GM21423 (cell line): ENCODE measurements around the gene TBC1D9B.

Source experiments
- ATAC-seq: cut with Tn5 transposase; IDR thresholded peaks from one replicate; pipeline ENCODE4 v1.9.1; 2021; ENCODE audit warnings: mild to moderate bottlenecking, moderate library complexity; ENCODE audit not compliant: unreplicated experiment

Gene TBC1D9B

DNA sequence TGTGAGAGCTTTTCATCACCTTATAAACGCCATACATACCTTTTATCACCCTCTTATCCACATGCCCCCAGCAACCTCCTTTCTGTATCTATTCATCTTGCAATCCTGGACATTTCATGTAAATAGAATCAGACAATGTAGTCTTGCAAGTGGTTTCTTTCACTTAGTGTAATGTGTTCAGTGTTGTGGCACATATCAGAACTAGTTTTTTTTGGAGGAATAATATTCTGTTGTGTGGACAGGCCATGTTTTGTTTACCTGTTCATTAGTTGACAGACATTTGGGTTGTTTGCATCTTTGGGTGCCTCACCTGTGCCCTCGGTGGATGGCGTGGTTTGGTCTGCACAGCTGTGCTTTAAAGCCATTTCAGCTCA is 85.7 kb downstream of the TBC1D9B start:
- no peak for ATAC-seq

DNA sequence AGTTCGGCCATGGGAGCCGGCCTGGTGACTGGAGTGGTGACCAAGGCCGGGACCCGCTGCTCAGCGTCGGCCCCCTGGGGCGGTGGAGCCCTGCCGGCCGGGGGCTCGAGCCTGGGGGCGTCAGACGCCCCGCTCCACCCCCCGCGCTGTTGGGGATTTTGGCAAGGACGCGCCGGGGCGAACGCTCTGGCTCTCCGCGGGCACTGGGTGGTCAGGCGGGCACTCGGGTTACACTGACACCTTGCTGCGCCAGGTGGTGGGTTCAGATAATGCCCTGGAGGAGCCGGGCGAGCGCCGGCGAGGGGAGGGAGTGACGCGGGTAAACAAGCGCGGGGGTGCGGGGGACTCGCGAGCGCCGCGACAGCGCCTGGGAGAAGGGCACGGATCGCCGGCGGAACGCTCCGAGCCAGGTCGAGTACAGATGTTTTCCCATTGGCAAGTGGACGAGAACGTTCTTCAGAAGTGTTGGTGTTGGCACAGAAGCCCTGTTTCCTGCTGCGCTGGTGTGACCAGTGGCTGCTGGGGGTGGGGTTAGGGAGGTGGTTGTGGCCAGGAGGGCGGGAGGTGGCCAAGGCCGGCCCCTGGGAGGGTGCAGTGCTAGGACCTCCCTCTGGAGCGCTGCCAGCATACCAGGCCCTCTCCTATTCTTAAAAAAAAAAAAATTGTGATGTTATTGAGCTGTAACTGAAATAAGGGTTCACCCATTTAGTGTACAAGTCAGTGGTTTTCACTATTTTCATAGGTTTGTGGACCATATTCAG is 86.2 kb downstream of the TBC1D9B start:
- ATAC-seq: peak; percentile 38

DNA sequence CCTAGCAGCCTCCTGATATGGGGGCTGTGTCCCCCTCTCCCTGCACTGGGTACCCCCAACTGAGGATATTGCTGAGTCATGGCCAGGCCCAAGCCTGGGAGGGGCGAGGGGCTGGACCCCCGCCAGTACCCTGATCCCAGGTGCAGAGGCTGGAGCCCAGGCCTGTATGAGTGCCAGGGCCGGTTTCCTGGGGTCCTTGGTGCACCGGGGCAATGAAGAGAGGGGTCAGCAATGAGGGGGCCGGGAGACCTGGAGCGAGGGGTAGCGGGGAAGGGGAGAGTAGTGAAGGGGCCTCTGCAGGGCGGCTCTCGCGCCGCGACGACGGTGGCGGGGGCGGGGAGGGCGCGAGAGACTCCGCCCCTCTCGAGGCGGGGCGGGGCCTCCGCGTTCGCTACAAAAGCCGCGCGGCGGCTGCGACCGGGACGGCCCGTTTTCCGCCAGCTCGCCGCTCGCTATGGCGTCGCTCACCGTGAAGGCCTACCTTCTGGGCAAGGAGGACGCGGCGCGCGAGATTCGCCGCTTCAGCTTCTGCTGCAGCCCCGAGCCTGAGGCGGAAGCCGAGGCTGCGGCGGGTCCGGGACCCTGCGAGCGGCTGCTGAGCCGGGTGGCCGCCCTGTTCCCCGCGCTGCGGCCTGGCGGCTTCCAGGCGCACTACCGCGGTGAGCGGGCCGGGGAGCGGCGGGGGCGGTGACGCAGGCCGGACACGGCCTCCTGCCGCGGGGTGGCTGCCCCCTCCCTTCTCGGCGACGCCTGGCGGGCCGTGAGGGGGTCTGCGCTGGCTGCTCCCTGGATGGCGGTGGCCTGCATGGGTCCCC is 87.0 kb downstream of the TBC1D9B start, which contains the start of gene SQSTM1:
SQSTM1 (plus strand) TSS at position 423 of the 815 bp plus-strand sequence; CDS start at position 455, 32 bp downstream.
- peak; percentile 35 for ATAC-seq

DNA sequence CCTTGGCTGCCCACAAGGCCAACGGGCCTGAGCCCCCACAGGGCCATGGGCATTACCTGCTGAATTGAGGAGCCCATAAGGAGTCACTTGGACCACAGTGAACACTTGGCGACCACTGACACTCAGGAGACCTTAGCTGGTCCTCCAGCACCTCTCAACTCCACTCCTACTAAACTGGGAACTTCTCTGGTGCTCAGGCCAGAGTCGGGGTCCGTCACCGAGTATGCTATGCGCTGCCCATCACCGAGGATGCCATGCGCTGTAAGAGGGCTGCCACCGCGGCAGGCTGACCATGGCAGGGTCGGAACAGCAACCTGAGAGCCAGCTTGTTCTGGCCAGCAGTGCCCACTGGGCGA is 87.6 kb downstream of the TBC1D9B start:
- ATAC-seq: no peak

DNA sequence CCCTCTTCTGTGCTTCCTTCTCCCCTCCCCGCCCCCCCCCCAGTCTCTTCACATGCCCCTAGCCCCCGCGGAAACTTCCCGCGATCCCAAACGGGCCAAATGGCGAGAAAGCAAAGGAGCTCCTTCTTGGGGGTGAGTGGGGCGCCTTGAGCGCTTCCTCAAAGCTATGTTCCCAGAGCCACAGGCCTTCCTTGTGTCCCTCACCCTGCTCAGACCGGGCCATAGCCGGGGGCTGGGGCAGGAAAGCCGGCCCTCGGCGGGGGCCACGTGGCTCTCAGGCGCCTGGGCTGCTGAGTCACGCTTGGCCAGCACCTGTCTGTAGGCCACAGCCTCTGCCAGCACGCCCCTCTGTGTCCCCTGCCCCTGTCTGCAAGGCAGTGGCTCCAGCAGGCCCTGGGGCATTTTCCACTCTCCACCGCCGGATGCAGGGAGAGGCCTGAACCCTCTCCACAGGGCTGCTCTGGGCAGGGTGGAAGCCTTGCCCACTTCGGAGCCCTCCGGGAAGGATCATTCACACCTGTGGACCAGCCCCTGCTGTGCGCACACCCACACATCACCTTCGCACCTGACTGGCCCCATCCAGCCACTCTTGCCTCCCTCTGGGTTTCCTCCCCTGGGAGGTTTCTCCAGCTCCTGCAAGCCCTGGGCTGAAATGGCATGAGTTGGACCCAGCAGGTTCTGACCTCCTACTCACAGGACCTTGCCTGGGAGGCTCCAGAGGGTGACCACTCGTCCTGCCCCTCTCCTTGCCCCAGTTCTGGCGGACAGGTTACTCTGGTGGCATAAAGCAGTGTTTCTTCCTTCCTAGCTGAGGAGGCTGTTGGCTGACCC is 88.2 kb downstream of the TBC1D9B start:
- no peak for ATAC-seq

DNA sequence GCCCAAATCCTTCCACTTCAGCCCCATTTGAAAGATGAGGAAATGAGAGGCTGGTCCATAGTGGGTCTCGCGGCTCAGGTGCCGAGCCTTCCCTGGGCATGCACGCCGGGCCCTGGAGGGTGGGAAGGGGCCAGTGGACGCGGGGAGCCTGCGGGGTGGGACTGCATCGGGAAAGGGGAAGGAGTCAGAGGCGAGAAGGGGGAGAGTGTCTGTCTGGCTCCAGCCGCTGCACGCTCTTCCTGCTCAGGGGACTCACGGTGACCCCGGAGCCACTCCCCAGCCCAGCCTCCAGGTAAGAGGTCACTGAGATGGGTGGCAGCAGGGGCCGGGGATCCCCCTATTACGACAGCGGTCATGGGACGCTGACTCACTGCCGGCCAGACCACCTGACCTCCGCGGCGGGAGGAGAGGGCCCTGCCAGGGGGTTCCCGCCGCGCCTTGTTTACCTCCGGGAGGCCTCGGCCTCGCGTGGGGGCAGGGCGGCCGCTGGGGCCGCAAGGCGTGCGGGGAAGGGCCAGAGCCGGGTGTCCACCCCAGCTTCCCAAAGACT is 88.9 kb downstream of the TBC1D9B start:
- ATAC-seq: peak; percentile 65

DNA sequence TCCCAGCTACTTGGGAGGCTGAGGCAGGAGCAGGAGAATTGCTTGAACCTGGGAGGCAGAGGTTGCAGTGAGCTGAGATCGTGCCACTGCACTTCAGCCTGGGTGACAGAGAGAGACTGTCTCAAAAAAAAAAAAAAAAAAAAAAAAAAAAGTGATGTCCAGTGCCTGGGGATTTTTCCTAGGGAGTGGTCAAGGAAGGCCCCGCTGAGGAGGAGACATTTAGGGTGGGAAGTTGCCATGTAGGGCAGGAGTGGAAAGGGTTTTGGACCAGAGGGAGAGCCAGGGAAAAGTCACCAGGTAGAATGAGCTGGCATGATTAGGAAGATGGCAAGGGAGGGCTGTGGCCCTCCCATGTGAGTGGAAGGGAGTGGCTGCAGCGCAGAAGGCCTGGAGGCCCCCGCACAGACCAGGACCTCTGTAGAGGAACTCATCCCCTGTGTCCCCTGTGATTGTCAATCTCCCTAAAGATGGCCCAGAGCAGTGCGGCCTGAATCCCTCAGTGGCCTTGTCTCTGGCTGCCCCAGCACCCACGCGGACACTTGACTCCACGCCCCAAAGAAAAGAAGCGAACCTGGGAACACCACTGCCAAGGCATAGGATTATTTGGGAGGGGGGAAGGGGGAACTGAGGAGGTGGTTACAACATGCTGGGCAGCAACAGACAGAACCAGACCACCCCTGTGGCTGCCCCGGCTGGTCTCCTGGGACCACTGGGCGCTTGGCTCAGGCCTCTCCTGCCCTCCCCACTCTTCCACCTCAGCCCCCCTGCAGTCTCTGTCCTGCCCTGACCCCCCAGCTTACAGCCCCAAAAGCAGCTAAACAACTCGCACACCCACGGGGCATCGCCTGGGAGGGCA is 89.6 kb downstream of the TBC1D9B start:
- no peak for ATAC-seq

DNA sequence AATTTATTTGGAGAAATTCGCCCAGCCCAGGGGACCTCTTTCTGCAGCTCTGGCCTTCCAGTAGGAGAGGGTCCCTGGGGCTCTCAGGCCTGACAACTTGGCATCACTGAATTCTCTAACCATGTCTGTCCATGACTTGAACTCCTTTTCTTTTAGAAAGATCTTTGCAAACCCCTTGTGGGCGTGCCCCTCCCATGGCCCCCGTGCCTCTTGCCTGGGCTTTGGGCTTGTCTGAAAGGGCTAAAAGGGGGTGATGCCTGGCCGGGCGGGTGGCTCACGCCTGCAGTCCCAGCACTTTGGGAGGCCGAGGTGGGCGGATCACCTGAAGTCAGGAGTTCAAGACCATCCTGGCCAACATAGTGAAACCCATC is 90.2 kb downstream of the TBC1D9B start:
- no peak for ATAC-seq

DNA sequence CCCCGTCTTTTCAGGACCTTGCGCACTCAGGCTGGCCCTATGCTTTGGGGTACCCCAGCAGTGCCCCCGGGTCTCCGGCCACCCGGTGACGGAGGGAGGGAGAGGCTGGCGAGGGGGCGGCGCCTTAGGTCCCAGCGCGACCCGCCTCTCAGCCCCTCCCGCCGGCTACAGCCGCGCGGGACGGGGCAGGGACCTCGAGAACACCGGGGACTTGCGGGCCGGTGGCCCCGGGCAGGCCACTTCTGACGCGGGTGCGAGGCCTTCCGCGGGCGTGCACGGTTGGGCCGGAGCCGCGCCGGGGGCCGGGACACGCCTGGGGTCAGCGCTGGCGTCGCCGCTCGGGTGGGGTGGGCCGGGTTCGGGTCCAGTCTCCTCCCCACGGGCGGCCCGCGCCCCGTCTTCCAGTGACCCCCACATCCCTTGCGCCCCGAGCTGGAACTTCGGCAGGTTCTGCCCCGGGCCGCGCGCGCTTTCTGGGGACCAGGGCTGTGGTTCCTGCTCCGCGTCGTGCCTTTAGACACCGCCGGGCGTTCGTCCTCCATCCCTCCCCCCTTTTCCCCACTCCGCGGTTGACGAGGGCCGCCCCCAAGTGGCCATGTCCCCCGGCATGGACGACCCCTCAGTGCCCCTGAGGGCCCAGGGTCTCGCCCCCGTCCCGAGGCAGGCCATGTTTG is 90.8 kb downstream of the TBC1D9B start:
- no peak for ATAC-seq

DNA sequence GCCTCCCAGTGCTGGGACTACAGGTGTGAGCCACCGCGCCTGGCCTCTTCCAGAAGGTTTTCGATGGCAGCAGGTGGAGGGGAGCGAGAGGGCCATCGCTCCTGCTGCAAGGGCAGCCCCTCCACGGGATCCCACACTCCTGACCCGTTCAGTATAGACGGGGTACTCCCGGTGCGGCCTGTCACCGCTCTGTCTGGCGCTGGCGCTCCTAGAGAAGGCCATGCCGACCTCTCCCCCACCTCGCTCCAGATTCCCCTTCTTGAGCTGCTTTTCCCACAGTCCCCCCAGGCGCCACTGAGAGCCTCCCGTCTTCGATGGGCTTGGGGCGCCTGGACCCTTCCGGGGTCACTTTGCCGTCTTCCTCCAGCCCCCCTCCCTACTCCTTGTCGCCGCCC is 91.3 kb downstream of the TBC1D9B start:
- no peak for ATAC-seq

DNA sequence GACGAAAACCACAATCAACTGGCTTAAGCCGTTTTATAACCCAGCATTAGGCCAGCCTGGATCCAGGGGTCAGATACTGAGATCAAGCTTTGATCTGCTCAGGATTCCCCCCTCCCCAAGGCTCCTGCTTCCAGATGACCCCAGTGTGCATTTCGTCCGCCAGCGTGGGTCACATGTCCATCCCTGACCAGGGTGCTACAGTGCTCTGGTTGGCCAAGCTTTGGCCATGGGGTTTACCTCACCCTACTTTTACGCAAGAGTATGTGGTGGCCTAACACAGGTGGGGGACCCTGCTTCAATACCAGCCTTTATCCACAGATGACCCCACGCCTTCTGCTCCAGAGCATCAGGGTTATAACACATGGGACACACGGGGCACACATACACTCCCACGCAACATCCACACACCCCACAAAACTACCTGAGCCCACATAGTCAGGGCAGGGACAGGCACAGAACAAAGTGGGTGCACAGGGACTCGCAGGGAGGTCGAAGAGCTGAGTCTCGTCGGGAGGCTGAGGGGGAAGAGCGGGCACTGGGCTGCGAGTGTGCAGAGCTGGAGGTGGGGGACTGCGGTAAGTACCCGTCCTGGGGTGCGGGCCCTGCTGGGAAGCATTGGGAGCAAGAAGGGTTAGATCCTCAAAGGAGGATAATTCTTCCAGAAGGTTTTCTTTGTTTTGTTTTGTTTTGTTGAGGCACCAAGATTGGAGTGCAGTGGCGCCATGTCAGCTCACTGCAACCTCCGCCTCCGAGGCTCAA is 92.0 kb downstream of the TBC1D9B start:
- no peak for ATAC-seq

DNA sequence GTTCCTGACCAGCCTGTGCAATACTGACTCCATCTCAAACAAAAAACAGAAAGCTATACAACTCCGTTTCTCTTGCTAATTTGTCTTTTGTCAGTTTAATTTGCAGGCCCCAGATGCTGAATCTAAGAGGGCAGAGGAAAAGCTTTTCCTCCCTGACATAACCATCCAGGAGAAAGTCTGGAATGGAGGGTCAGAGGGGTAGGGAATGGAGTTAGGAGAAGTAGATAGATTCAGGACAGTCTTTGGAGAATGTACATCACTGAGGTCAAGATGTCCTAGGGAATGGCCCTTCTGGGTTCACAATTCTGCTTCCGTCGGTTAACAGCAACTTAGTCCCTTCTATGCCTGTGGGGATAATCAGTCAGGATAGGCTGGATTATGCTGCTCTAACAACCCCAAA is 93.6 kb downstream of the TBC1D9B start:
- ATAC-seq: no peak

DNA sequence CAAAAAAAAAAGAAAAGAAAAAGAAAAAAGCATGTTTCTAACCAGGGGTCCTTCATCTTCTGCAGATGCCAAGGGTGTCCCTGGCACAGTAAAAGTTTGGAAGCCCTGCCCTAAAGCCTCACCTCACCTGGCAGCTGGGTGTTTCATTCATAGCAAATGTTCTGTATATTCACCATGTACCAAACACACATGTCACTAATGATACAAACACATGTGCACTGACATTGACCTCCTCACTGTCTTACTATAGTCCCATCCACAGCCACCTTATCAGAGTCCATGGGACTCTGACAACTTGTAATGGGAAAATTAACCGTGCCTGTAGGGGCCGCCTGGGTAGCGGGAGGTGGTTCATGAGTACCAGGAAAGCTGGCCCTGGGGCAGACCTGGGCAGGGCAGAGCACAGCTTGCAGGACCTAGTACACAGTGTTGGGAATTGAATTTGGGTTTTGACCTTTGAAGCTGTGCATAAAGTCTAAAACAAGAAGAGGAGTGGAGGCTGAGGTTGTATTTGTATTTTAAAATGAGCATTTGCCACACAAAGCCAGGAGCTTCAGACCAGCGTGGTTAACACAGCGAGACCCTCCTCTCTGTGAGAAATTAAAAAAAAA is 94.6 kb downstream of the TBC1D9B start:
- no peak for ATAC-seq

DNA sequence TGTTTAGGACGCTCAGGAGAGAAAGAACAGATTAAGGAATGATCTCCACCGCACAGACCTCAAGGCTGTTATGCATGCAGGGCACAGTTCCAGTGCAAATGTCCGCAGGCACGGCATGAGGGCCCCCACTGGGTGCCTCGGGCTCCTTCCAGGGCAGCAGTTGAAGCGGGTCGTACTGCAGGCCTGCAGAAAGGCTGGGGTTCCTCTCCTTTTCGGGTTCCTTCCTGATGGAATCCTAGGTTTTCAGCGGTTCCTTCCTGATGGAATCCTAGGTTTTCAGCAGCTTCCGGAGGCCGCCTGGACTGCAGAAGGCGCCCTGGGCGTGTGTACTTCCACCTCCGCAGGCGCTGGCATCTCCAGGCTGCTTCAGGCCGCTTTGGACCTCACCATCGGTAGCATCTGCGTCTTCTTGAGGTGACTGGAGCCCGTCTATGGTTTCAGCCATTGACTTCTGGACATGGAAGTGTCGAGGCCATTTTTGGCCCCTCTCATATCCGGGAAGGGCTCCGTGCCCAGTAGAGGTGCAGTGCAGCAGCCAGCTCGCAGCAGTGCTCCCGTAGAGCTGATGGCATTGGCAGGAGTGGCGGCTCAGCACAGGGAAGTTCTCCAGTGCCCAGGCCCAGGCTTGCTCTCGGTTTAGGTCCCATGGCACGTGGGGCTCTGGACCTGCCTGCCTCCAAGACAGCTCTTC is 95.4 kb downstream of the TBC1D9B start:
- no peak for ATAC-seq
